Heart left ventricle (tissue), 16 donors: ENCODE measurements around the gene GPR152. TPM values are rescaled to one million over a fixed set of nuclear protein-coding genes. Genes with fewer than 3 reads are reported as not detected.
A peak's percentile ranks its signal among the peaks of the same experiment; 100 is the strongest.

ENCODE experiments used
- ATAC-seq, 4 donors: fragments of 200-7000 bp; cut with Tn5 transposase; one replicate each; pipeline ENCODE4 v1.9.1; 2020 to 2022; ENCODE audit warnings: moderate library complexity in 4 of 4, mild to moderate bottlenecking in 3 of 4, moderate number of reproducible peaks in 1 of 4
- DNase-seq, 5 donors: peaks; one replicate each; pipeline ENCODE4 v3.0.0-alpha.2; 2020
- H3K27ac ChIP-seq, 12 donors: fragments of 200-600 bp; sonication (generic) in 4 of 12; one replicate each; pipeline versions ENCODE4 v1.5.0 to v1.8.0; 2016 to 2022; ENCODE audit warnings: mild to moderate bottlenecking in 2 of 12
- H3K27me3 ChIP-seq, 9 donors: fragments of 200-600 bp; sonication (generic) in 2 of 9; one replicate each; pipeline versions ENCODE4 v1.5.1 to v1.8.0; 2016 to 2022; ENCODE audit warnings: mild to moderate bottlenecking in 3 of 9
- H3K36me3 ChIP-seq, 9 donors: fragments of 200-600 bp; sonication (generic) in 2 of 9; one replicate each; pipeline versions ENCODE4 v1.5.0 to v1.8.0; 2018 to 2022; ENCODE audit warnings: mild to moderate bottlenecking in 2 of 9
- H3K4me1 ChIP-seq, 12 donors: fragments of 200-600 bp; sonication (generic) in 4 of 12; one replicate each; pipeline versions ENCODE4 v1.5.0 to v1.8.0; 2016 to 2022; ENCODE audit warnings: mild to moderate bottlenecking in 3 of 12
- H3K4me3 ChIP-seq, 12 donors: fragments of 200-600 bp; sonication (generic) in 4 of 12; one replicate each; pipeline versions ENCODE4 v1.5.0 to v1.8.0; 2017 to 2022; ENCODE audit warnings: mild to moderate bottlenecking in 9 of 12, moderate library complexity in 4 of 12
- H3K9me3 ChIP-seq, 12 donors: fragments of 200-600 bp; sonication (generic) in 4 of 12; one replicate each; pipeline versions ENCODE4 v1.5.0 to v1.8.0; 2016 to 2022; ENCODE audit warnings: mild to moderate bottlenecking in 1 of 12
- CTCF ChIP-seq, 12 donors: fragments of 200-600 bp; sonication (generic) in 4 of 12; IDR thresholded peaks; one replicate each; pipeline versions ENCODE4 v1.5.0 to v1.8.0; 2018 to 2022; ENCODE audit warnings: antibody characterized with exemption in 12 of 12, mild to moderate bottlenecking in 5 of 12
- POLR2A ChIP-seq, 2 donors: fragments of 450-650 bp; IDR thresholded peaks; one replicate each; pipeline ENCODE4 v1.6.1; 2017; ENCODE audit warnings: antibody characterized with exemption in 2 of 2, mild to moderate bottlenecking in 2 of 2, moderate library complexity in 2 of 2
- WGBS, 4 donors: extraction: QIAGEN DNeasy Blood & Tissue Kit in 2 of 4; methylation state at CpG; one replicate each; pipeline versions ENCODE4 v1.1.5 to v1.1.7; 2013 to 2018; 5-methylcytosine and 5-hydroxymethylcytosine counted together
- intact Hi-C, 10 donors: fragments of 100-400 bp; cut with DNase I; formaldehyde crosslinking; loops; one replicate each; pipeline versions ENCODE4 v1.11.1 to v1.14.2; 2022
- polyA plus RNA-seq, 2 donors: library from polyadenylated mRNA; stranded (reverse); fragments of 200-250 nt; gene quantifications; one replicate each; pipeline ENCODE4 v1.2.3, GENCODE V29; 2013
- total RNA-seq, 9 donors: library from RNA; depleted of rRNA in 2 of 9; stranded (reverse); fragments of >200 nt in 2 of 9; fragmentation: NEBNext Ultra II Directional in 3 of 9; extraction: Animal tissue kit (Norgen Biotek cat#: 25700) in 3 of 9; gene quantifications; one replicate each; pipeline versions ENCODE4 v1.1.0 to v1.2.4, GENCODE V29; 2016 to 2023
- donor health status: ischemic (EF 13 %, LVEDD 7.1; RV severe dilation, severe dysfunction).
- donor health status: healthy with polysubstance abuse.
- donor health status: DM: no; HTN: yes; CAD: no.
- donor health status: DM: no; HTN: no; CAD: no.
- donor health status: ischemic (EF 25% LVEDD 6.9; RV normal size, moderate dysfunction).
- donor health status: ischemic (EF 25% LVEDD 5.7; RV mildly dilated, moderate dysfunction).
- donor health status: healthy.
- donor health status: DM: yes; HTN: yes; CAD: no.
- donor health status: ischemic (EF 35%, LVEDD 5.7; RV mildly dilated, moderate dysfunction).
- donor health status: nonischemic (EF 11% LVEDD 7.7; RV severe dilation, severe dysfunction).
- donor health status: DM: yes; HTN: yes; CAD: no.
- donor health status: PGD.
- donor health status: ischemic (EF 29% LVEDD 5.4; RV normal size, mild dysfunction).
- donor health status: nonischemic (EF 23%, LVEDD 6.1; RV moderate dilation, normal function).

The GPR152 gene
- total and polyA plus RNA-seq, 11 donors, result not detected

GRCh38 chr11:67493548-67494370 is 41.2 kb upstream of the GPR152 start:
- Histone ChIP-seq H3K4me1 (peaks cover 0 to 4% (median 0%) of the 10 kb centered on the region in 12 donors), H3K4me3 (no peak overlapping the region), H3K27me3 (no peaks in the 10 kb centered on the region), H3K9me3 (no peaks in the 10 kb centered on the region), H3K36me3 (peaks cover 0 to 97% (median 68%) of the 10 kb centered on the region in 9 donors), H3K27ac (no peak overlapping the region)
- TF ChIP-seq POLR2A (IDR thresholded peaks at IDR 0.05), result no peak
- no peak for TF ChIP-seq CTCF (IDR thresholded peaks at IDR 0.05)
- ATAC-seq, result no peak
- intact Hi-C loops, result no loop called here
- WGBS, 4 donors, result 93 to 97% (median 96%) methylated on average over 63 to 65 of the region's 65 CpGs
- peak in 1 of 5 donors; percentile 61 for DNase-seq

GRCh38 chr11:67492801-67493547 is 40.4 kb upstream of the GPR152 start:
- Histone ChIP-seq H3K27me3 (no peaks in the 10 kb centered on the region), H3K36me3 (peaks cover 0 to 93% (median 71%) of the 10 kb centered on the region in 9 donors), H3K27ac (no peak overlapping the region), H3K9me3 (no peaks in the 10 kb centered on the region), H3K4me3 (no peak overlapping the region), H3K4me1 (no peaks in the 10 kb centered on the region)
- 85 to 91% (median 87%) methylated on average over 29 to 46 of the region's 46 CpGs for WGBS, 4 donors
- intact Hi-C loops, result no loop called here
- no peak for TF ChIP-seq CTCF (IDR thresholded peaks at IDR 0.05)
- TF ChIP-seq POLR2A (IDR thresholded peaks at IDR 0.05), result no peak
- ATAC-seq, result no peak
- peak in 1 of 5 donors; percentile 63 for DNase-seq

- 80 to 89% (median 88%) methylated on average over 12 to 19 of the region's 19 CpGs for WGBS, 4 donors
These were observed 39.7 kb upstream of the GPR152 start for GRCh38 chr11:67492069-67492727.

GRCh38 chr11:67491276-67492068 is 38.9 kb upstream of the GPR152 start:
- intact Hi-C loops, result no loop called here
- ATAC-seq, result peak in 1 of 4 donors; percentile 1
- no peak overlapping the region for H3K4me3 ChIP-seq
- no peak for DNase-seq
- H3K27me3 ChIP-seq, result no peaks in the 10 kb centered on the region
- H3K9me3 ChIP-seq, result no peaks in the 10 kb centered on the region
- H3K36me3 ChIP-seq, result peaks cover 0 to 93% (median 77%) of the 10 kb centered on the region in 9 donors
- H3K4me1 ChIP-seq, result peaks cover 0 to 7% (median 0%) of the 10 kb centered on the region in 12 donors
- TF ChIP-seq CTCF (IDR thresholded peaks at IDR 0.05) (no peak), POLR2A (IDR thresholded peaks at IDR 0.05) (no peak)
- H3K27ac ChIP-seq, result no peak overlapping the region
- WGBS, 4 donors, result 81 to 92% (median 87%) methylated on average over 11 to 24 of the region's 24 CpGs

More at GRCh38 chr11:67492069-67492727, 39.7 kb upstream of the GPR152 start:
- Histone ChIP-seq H3K4me3 (no peak overlapping the region), H3K9me3 (no peaks in the 10 kb centered on the region), H3K27ac (no peak overlapping the region), H3K4me1 (no peaks in the 10 kb centered on the region), H3K27me3 (no peaks in the 10 kb centered on the region), H3K36me3 (peaks cover 0 to 93% (median 78%) of the 10 kb centered on the region in 9 donors)
- DNase-seq (no peak), ATAC-seq (no peak)
- intact Hi-C loops, result no loop called here
- TF ChIP-seq POLR2A (IDR thresholded peaks at IDR 0.05), result no peak
